ENCODE data around the gene CST2.
"Not testable (repeated sequence)": the region's sequence is repeated elsewhere in the genome, so short reads cannot be mapped to it uniquely, and the experiment has no call there.

GRCh38 chr20:23810349-23810748 is 16.2 kb downstream of the CST2 start:
- TF ChIP-seq EZH2 (IDR thresholded peaks at IDR 0.05; ENCODE audit: borderline replicate concordance, low read length); CTCF (conservative IDR thresholded peaks at IDR 0.05 in 1 of 2, IDR thresholded peaks at IDR 0.05 in 1 of 2; ENCODE audit: extremely low read depth in 1 of 2, insufficient read depth in 1 of 2, low read depth in 1 of 2, low read length in 2 of 2): not testable (repeated sequence)

Data from mammary epithelial cell (primary cell).